ENCODE measurements around the gene SEPSECS. TPM values are rescaled to one million over a fixed set of nuclear protein-coding genes. Genes with fewer than 3 reads are reported as not detected.

SEPSECS gene
- total RNA-seq, 4 donors from 2014 or later: 5.0 to 25.9 (median 23.6) TPM

DNA sequence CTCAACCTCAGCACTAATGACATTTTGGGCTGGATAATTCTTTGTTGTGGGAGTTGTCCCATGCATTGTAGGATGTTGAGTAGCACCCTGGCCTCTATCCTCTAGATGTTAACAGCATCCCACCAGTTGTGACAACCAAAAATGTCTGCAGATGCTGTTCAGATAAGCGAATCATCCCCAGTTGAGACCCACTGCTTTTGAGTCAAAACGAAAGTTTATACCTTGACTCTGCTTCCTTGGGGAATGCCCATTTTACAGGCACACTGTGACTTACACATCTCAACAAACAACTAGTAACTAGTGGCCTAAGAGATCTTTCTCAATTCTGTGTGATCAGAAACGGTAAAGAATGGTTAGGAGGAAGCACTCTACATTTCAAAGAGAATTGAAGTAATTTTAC lies 37.0 kb downstream of the SEPSECS start:
- TF ChIP-seq POLR2A (IDR thresholded peaks at IDR 0.05) (no peak), CTCF (IDR thresholded peaks at IDR 0.05) (no peak)
- Histone ChIP-seq H3K4me3 (no peak overlapping the region), H3K4me1 (no peaks in the 10 kb centered on the region), H3K27ac (no peak overlapping the region), H3K27me3 (no peaks in the 10 kb centered on the region), H3K36me3 (peaks cover 0 to 44% (median 0%) of the 10 kb centered on the region in 3 donors), H3K9me3 (no peaks in the 10 kb centered on the region)
- no peak for DNase-seq

- no peaks in the 10 kb centered on the region for H3K9me3 ChIP-seq
- H3K27ac ChIP-seq: no peak overlapping the region
- TF ChIP-seq POLR2A (IDR thresholded peaks at IDR 0.05): no peak
- no peak for TF ChIP-seq CTCF (IDR thresholded peaks at IDR 0.05)
- H3K36me3 ChIP-seq: peaks cover 0 to 30% (median 0%) of the 10 kb centered on the region in 3 donors
- no peak for DNase-seq
- H3K4me1 ChIP-seq: no peaks in the 10 kb centered on the region
- no peak overlapping the region for H3K4me3 ChIP-seq
- no peaks in the 10 kb centered on the region for H3K27me3 ChIP-seq
Observed at GRCh38 chr4:25120146-25120940, 39.9 kb downstream of the SEPSECS start.

DNA sequence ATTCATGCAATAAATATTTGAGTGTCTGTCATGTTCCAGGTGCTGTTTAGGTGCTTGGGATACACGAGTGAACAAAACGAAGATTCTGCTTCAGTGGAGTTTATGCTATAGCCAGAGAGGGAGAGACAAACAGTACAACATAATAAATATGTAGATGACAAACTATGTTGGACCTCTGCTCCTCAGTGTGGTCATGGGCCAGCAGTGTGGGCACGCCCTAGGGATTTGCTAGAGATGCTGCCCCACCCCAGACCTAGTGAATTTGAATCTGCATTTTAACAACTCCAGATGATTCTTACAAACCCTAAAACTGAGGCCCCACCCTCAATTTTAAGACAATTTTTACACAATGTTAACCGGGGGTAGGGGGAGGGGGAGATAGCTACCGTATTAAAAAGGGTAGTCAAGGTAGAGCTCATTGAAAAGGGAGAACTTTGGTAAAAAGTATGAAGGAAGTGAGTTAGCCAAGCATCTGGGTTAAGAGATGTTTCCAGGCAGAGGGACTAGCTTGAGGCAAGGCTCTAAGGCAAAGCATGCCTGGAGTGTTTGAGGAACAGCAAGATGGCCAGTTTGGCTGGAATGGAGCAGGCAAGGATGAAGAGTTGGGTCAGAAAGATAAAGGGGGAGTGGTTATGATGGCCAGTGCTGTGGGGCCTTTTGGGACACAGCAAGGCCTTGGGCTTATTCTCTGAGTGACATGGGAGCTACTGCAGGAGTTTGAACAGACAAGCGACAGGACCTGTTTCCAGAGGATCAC lies 42.4 kb downstream of the SEPSECS start:
- Histone ChIP-seq H3K4me1 (no peaks in the 10 kb centered on the region), H3K27me3 (no peaks in the 10 kb centered on the region)
- TF ChIP-seq POLR2A (IDR thresholded peaks at IDR 0.05) (no peak), CTCF (IDR thresholded peaks at IDR 0.05) (no peak)

DNA sequence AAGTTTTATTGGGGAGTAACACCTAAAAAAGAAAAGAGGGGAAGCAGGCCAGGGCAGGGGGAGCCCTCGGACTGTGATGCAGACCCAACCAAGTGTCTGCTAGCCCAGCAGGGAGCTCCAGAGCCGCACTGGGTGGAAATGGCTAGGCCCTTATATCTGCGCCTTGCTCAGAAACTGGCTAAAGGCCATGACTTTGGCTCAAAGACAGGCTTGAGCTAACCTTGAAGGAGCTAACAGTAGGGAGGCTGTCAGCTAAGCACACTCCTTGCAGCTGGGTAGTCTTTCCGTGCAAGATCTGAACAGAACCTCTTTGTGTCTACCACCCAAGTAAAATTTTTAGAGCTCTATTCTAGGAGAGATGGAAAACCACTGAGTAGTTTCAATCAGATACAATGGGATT lies 43.0 kb downstream of the SEPSECS start:
- no peak overlapping the region for H3K27ac ChIP-seq
- no peaks in the 10 kb centered on the region for H3K27me3 ChIP-seq
- H3K36me3 ChIP-seq: peaks cover 0 to under 1% (median 0%) of the 10 kb centered on the region in 3 donors
- no peak for DNase-seq
- no peaks in the 10 kb centered on the region for H3K4me1 ChIP-seq
- H3K4me3 ChIP-seq: no peak overlapping the region
- no peaks in the 10 kb centered on the region for H3K9me3 ChIP-seq
- TF ChIP-seq CTCF (IDR thresholded peaks at IDR 0.05) (no peak), POLR2A (IDR thresholded peaks at IDR 0.05) (no peak)

More for the DNA sequence above, 42.4 kb downstream of the SEPSECS start:
- H3K36me3 ChIP-seq: peaks cover 0 to 6% (median 0%) of the 10 kb centered on the region in 3 donors
- no peaks in the 10 kb centered on the region for H3K9me3 ChIP-seq
- no peak overlapping the region for H3K4me3 ChIP-seq
- H3K27ac ChIP-seq: no peak overlapping the region
- no peak for DNase-seq

- TF ChIP-seq POLR2A (IDR thresholded peaks at IDR 0.05) (no peak), CTCF (IDR thresholded peaks at IDR 0.05) (no peak)
- no peaks in the 10 kb centered on the region for H3K36me3 ChIP-seq
- H3K9me3 ChIP-seq: no peaks in the 10 kb centered on the region
- no peak overlapping the region for H3K4me3 ChIP-seq
- DNase-seq: no peak
- H3K27me3 ChIP-seq: no peaks in the 10 kb centered on the region
- no peak overlapping the region for H3K27ac ChIP-seq
- H3K4me1 ChIP-seq: no peaks in the 10 kb centered on the region
Observed at GRCh38 chr4:25113915-25114904, 46.0 kb downstream of the SEPSECS start.

Data from Peyer's patch (tissue), 4 donors.